PC-9 (cell line): ENCODE measurements around the gene NARS2.

Experiments used
- EZH2 ChIP-seq: fragments of 200-600 bp; sonication (generic); IDR thresholded peaks from 2 replicates; pipeline ENCODE4 v1.8.0; 2017; ENCODE audit warnings: antibody characterized with exemption, low read depth
- TF ChIP-seq, protein P1 (sequence below): fragments of 200-600 bp; sonication (generic); conservative IDR thresholded peaks from 2 replicates; pipeline ENCODE4 v1.6.1; 2017; ENCODE audit warnings: mixed run types, antibody characterized with exemption, mild to moderate bottlenecking, moderate library complexity

GRCh38 chr11:78594814-78595213 is 20.1 kb upstream of the NARS2 start:
- TF ChIP-seq, protein P1, sequence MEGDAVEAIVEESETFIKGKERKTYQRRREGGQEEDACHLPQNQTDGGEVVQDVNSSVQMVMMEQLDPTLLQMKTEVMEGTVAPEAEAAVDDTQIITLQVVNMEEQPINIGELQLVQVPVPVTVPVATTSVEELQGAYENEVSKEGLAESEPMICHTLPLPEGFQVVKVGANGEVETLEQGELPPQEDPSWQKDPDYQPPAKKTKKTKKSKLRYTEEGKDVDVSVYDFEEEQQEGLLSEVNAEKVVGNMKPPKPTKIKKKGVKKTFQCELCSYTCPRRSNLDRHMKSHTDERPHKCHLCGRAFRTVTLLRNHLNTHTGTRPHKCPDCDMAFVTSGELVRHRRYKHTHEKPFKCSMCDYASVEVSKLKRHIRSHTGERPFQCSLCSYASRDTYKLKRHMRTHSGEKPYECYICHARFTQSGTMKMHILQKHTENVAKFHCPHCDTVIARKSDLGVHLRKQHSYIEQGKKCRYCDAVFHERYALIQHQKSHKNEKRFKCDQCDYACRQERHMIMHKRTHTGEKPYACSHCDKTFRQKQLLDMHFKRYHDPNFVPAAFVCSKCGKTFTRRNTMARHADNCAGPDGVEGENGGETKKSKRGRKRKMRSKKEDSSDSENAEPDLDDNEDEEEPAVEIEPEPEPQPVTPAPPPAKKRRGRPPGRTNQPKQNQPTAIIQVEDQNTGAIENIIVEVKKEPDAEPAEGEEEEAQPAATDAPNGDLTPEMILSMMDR = no peak
- no peak for TF ChIP-seq EZH2
